HK-2 (cell line): ENCODE measurements around the gene RIOX2.

Experiments used
- DNase-seq: peaks from one replicate; pipeline ENCODE4 v3.0.0-alpha.2; 2018; ENCODE audit not compliant: unreplicated experiment

Gene RIOX2

GRCh38 chr3:97990624-97991292, 18.5 kb upstream of the RIOX2 start:
- no peak for DNase-seq

GRCh38 chr3:97988784-97989568, 16.7 kb upstream of the RIOX2 start:
- DNase-seq = no peak

GRCh38 chr3:97987306-97987705, 15.1 kb upstream of the RIOX2 start:
- no peak for DNase-seq

- DNase-seq = no peak
Measured at GRCh38 chr3:97983933-97984491, 11.8 kb upstream of the RIOX2 start.

GRCh38 chr3:97981886-97982285, 9.7 kb upstream of the RIOX2 start:
- no peak for DNase-seq

GRCh38 chr3:97979610-97980009, 7.4 kb upstream of the RIOX2 start:
- DNase-seq = no peak

GRCh38 chr3:97975466-97975865, 3.2 kb upstream of the RIOX2 start:
- no peak for DNase-seq

- DNase-seq = no peak
Measured at GRCh38 chr3:97974996-97975395, 2.8 kb upstream of the RIOX2 start.

- DNase-seq = no peak
Measured at GRCh38 chr3:97972976-97973375, 745 bp upstream of the RIOX2 start.

GRCh38 chr3:97970956-97971620, 1.1 kb downstream of the RIOX2 start:
- no peak for DNase-seq

GRCh38 chr3:97970156-97970555, 2.1 kb downstream of the RIOX2 start:
- no peak for DNase-seq

GRCh38 chr3:97969541-97969940, 2.7 kb downstream of the RIOX2 start:
- DNase-seq = no peak

GRCh38 chr3:97968376-97968775, 3.9 kb downstream of the RIOX2 start:
- DNase-seq = no peak

GRCh38 chr3:97967966-97968365, 4.3 kb downstream of the RIOX2 start:
- no peak for DNase-seq

- no peak for DNase-seq
Measured at GRCh38 chr3:97960993-97961766, 11.1 kb downstream of the RIOX2 start.

GRCh38 chr3:97960551-97960950, 11.7 kb downstream of the RIOX2 start:
- DNase-seq = no peak

- no peak for DNase-seq
Measured at GRCh38 chr3:97959872-97960271, 12.4 kb downstream of the RIOX2 start.

- DNase-seq = no peak
Measured at GRCh38 chr3:97958796-97959195, 13.4 kb downstream of the RIOX2 start.

- no peak for DNase-seq
Measured at GRCh38 chr3:97958396-97958795, 13.8 kb downstream of the RIOX2 start.

- no peak for DNase-seq
Measured at GRCh38 chr3:97957617-97958311, 14.5 kb downstream of the RIOX2 start.

- no peak for DNase-seq
Measured at GRCh38 chr3:97956051-97956450, 16.2 kb downstream of the RIOX2 start.
